ENCODE results near the gene EDA. TPM values are rescaled to one million over a fixed set of nuclear protein-coding genes. Genes with fewer than 3 reads are reported as not detected.

The EDA gene
- total RNA-seq, 3 donors from 2014 or later (not counting 1 experiment from before 2014, with no cell fraction given): 0.50 to 0.65 TPM; not detected in 1

- H3K4me1 Mint-ChIP-seq: no peaks in the 10 kb centered on the region
- intact Hi-C loops (cut with micrococcal nuclease): no loop called here
- Histone ChIP-seq H3K27ac (ENCODE audit: low read length) (no peak overlapping the region), H3K27me3 (ENCODE audit: control insufficient read depth, insufficient read depth, low read length) (no peaks in the 10 kb centered on the region), H3K4me1 (ENCODE audit: control insufficient read depth, insufficient read depth, low read length) (no peaks in the 10 kb centered on the region), H3K36me3 (ENCODE audit: control insufficient read depth, insufficient read depth, low read length) (no peaks in the 10 kb centered on the region), H3K4me3 (ENCODE audit: low read length) (no peak overlapping the region), H3K9me3 (ENCODE audit: control insufficient read depth, insufficient read depth, low read length) (no peaks in the 10 kb centered on the region)
- DNase-seq (no peak), ATAC-seq (no peak)
- H3K36me3 Mint-ChIP-seq: no peaks in the 10 kb centered on the region
- no peak for TF ChIP-seq CTCF (IDR thresholded peaks at IDR 0.05)
- WGBS (ENCODE audit: insufficient coverage): 52% methylated on average over 10 of the region's 11 CpGs
- peaks cover 2 to 9% of the 10 kb centered on the region in 2 donors for H3K27me3 Mint-ChIP-seq (ENCODE audit: low read depth in 2 of 2)
- no peaks in the 10 kb centered on the region for H3K9me3 Mint-ChIP-seq
- no peak overlapping the region for H3K4me3 Mint-ChIP-seq
- no peak overlapping the region for H3K27ac Mint-ChIP-seq
These were observed 472.1 kb downstream of the EDA start for GRCh38 chrX:70087857-70088630.

- H3K4me3 Mint-ChIP-seq: no peak overlapping the region
- Histone ChIP-seq H3K9me3 (ENCODE audit: control insufficient read depth, insufficient read depth, low read length) (no peaks in the 10 kb centered on the region), H3K4me3 (ENCODE audit: low read length) (no peak overlapping the region), H3K4me1 (ENCODE audit: control insufficient read depth, insufficient read depth, low read length) (no peaks in the 10 kb centered on the region), H3K27me3 (ENCODE audit: control insufficient read depth, insufficient read depth, low read length) (no peaks in the 10 kb centered on the region), H3K27ac (ENCODE audit: low read length) (no peak overlapping the region), H3K36me3 (ENCODE audit: control insufficient read depth, insufficient read depth, low read length) (no peaks in the 10 kb centered on the region)
- DNase-seq (no peak), ATAC-seq (no peak)
- no peak for TF ChIP-seq CTCF (IDR thresholded peaks at IDR 0.05)
- no peak overlapping the region for H3K27ac Mint-ChIP-seq
- H3K27me3 Mint-ChIP-seq (ENCODE audit: low read depth in 2 of 2): peaks cover 2 to 9% of the 10 kb centered on the region in 2 donors
- intact Hi-C loops (cut with micrococcal nuclease): no loop called here
- no peaks in the 10 kb centered on the region for H3K36me3 Mint-ChIP-seq
- H3K4me1 Mint-ChIP-seq: no peaks in the 10 kb centered on the region
- H3K9me3 Mint-ChIP-seq: no peaks in the 10 kb centered on the region
These were observed 472.8 kb downstream of the EDA start for GRCh38 chrX:70088751-70089150.

Other genes starting within 250 kb of the EDA start
- not detected for gene NALF2, start 111.8 kb upstream of the EDA start, total RNA-seq